Left renal cortex interstitium (tissue), 4 donors: ENCODE measurements around the gene SLX4IP. TPM values are rescaled to one million over a fixed set of nuclear protein-coding genes. Genes with fewer than 3 reads are reported as not detected.

Experiments used
- DNase-seq, 4 donors: peaks; one replicate each; pipeline ENCODE4 v3.0.0-alpha.2; 2013; ENCODE audit warnings: low read depth in 4 of 4, low spot score in 2 of 4, missing footprints in 1 of 4
- polyA plus RNA-seq, 4 donors: library from polyadenylated mRNA; unstranded; fragments of 120-200 nt; gene quantifications; one replicate each; pipeline ENCODE4 v1.2.1, GENCODE V29; 2013; ENCODE audit not compliant: insufficient read length in 4 of 4

Gene SLX4IP
- polyA plus RNA-seq, 4 donors, result 5.6 to 12.5 (median 8.2) TPM

DNA sequence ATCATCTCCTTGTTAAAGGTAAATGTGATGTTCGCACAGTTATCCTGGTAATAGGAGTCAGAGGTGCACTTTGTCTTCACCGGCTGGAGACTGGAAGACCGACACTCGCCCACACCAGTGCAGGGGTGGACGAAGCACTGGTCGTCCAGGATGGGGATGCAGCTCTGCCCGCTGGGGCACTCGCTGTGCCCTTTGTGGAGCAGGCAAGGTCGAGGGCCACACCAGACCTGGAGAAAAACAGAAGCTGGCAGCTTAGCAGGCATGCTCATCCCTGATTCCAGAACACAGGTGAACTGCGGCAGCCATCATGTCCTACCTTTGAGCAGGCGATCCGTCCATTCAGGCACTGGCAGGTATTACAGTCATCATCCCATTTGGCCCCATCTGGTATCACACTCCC lies 206.4 kb downstream of the SLX4IP start:
- no peak for DNase-seq

- no peak for DNase-seq
Measured at GRCh38 chr20:10641893-10642292, 206.8 kb downstream of the SLX4IP start.

GRCh38 chr20:10642856-10643559 lies 207.9 kb downstream of the SLX4IP start:
- DNase-seq, result no peak

- no peak for DNase-seq
Measured at GRCh38 chr20:10643560-10643873, 208.4 kb downstream of the SLX4IP start.

- DNase-seq, result no peak
Measured at GRCh38 chr20:10644458-10645204, 209.5 kb downstream of the SLX4IP start.

- no peak for DNase-seq
Measured at GRCh38 chr20:10645205-10645570, 210.1 kb downstream of the SLX4IP start.

- DNase-seq, result no peak
Measured at GRCh38 chr20:10646006-10646405, 210.9 kb downstream of the SLX4IP start.

DNA sequence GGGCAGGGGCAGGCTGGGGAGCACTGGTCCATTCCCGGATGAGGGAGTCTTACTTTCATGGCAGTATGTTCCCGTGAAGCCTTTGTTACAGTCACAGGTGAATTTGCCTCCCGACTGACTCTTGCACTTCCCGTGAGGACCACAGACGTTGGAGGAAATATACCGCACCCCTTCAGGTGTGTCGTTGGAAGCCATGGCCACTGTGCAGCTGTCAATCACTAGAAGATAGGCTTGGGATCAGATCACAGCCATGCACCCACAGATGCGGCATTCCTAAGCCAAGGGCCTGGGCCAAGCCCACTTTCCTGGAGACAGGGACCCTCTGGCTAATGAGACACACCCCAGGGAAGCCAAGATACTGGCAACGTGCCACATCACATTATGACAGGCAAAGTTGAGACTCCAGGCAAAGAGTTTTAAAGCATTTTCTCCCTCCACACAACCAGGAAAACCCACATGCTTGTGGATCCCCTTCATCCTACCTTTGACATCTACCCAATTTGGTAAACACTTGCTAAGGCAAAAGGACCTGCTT lies 211.8 kb downstream of the SLX4IP start:
- DNase-seq, result no peak

DNA sequence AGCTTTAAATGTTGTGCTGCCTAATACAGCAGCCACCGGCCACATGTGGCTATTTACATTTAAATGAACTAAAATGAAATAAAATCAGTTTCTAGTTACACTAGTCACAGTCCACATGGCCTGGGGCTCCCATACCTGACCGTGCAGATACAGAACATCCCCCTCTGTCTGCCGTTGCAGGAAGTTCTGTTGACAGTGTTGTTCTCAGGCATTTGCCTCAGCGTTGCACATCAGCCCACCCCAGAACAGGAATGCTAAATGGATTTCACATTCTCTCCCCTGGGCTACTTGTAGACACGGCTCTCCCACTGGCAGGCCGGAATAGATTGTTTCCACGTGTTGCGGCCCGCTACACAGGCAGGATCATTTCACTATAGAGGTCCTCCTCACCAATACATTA lies 212.4 kb downstream of the SLX4IP start:
- DNase-seq, result no peak

DNA sequence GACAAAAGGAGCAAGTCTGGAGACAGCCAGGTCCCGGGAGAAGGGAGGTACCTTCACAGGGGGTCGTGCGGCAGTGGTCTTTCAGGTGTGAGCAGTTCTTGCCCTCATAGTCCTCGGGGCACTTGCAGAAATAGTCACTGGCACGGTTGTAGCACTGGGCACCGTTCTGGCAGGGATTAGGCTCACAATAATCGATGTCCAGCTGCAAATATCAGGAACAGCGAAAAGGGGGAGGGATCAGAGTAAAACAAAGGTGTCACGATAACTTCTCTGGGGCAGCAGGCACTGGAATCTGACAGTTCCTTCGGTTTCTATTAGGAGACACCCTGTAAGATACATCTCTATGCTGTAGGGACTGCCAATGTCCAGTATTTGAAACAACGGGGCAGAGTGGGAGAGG lies 212.8 kb downstream of the SLX4IP start:
- no peak for DNase-seq

DNA sequence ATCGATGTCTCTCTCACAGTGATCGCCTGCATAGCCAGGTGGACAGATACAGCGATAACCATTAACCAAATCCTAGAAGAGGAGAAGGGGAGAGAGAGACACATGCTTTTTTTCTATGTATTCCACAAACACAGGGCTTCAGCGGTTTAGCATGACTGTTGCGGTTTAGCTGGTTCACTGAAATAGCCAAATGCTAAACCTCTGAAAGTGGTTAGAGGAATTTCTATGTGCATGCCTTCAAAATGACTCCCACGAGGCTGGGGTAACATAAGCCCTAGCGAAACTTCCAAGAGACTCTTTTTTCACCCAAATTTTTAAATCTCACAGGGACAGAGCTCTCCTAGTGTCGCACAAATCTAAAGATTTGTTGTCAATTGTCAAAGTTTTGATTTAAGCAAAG lies 213.5 kb downstream of the SLX4IP start:
- DNase-seq, result no peak

DNA sequence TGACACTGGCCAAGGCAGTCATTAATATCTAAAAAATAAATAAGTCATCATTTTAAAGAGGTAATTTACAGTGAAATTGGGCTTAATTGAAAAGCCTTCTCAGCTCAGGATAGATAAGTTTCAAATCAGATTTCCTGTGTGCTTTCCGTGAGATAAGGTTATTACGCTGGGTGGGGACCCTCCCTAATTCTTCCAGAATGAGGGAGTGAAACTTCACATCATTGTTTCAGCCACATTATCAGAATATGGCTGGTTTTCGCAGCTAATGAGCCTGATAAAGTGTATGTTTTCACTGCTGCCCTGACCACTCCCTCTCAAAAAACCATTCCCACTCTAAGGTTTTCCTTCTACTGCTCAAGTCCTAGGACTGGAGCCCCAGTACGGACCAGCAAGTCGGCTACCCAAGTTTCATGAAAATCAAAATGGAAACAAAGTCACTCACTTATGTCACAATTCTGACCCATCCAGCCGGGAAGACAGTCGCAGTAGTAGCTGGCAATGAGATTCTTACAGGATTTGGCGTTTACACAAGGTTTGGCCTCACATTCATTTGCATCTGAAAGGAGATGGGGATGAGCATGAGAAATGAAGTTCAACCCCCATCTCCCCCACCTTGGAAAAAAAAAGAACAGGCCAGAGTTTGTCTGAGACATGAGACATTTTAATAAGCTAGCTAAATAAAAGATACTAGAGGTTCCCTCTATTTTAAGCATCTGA lies 214.1 kb downstream of the SLX4IP start:
- no peak for DNase-seq

DNA sequence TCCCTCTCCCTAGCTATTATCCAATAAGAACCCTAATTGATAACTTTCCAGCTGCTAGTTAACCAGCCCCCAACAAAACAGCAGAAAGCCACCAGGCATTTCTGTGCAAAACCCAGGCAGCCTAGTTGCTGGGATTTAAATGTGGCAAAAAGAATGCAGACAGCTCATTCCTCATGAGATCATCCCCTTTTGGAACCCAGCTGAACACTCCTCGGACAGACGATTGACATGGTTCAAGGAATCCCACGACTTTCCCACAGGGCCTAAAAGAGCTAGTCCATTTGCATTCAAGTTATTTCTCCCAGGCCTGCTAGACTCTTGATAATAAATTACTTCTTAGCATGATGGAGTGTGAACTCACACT lies 214.7 kb downstream of the SLX4IP start:
- no peak for DNase-seq

DNA sequence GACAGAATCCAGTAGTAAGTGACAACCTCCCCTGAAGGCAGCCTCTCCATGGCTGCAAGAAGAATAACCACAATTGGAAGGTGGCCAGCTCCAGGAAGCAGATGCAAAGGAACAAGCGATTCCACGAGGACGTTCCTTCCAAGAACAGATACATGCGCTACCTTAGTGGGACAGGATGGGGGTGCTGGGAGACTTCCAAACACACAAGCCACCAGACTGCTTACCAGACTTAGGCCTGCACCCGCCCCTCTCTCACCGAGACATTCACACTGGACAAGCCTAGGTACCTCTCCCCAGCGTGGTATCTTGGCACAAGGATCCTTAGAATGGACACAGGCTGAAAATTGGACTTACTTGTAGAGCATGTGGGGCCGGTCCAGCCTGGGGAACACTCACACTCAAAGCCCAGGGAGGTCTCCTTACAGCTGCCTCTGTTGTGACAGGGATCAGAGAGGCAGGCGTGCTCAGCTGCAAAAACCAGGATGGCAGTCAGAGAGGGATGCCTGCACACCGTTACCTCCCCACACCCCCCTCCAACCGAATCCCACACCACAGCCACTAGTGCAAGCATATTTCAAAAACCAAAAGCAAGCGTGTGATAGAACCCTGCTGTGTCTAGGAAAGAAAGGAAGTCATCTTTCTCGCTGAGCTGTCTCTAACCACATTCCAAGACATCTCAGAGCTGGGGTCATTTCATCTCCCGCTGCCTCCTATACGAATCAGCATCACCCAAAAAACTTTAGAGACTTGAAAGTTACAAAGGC lies 216.3 kb downstream of the SLX4IP start:
- no peak for DNase-seq

GRCh38 chr20:10652185-10652584 lies 217.1 kb downstream of the SLX4IP start:
- DNase-seq, result no peak

- DNase-seq, result no peak
Measured at GRCh38 chr20:10652660-10653261, 217.7 kb downstream of the SLX4IP start.

DNA sequence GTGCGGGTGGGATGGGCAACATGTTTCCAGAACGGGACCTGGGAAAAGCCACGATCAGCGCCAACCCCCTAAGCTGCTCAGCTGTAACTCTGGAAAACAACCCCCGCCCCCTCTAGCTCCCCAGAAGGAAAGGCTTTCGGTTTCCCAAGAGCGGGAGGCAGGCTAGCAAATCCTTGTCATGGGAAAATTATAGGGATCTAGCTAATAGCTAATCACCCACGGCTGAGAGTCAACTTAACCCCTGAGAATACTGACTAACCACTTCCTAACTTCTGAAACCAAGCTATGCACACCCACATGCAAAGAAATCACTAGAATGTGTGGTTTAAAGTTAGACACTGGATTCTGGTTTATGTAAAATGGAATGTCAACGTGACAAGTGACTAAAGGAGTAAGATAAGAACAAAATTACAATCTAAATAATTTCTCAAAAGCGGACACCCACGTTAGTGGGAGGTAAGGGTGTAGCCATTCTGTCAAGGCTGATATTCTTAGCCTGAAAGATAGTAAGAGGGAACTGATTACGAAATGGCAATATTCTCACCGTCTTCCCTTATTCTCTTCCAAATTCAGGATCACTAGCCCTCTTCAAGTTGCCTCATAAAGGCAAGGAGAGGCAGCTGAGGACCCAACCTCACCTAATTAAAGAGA lies 218.6 kb downstream of the SLX4IP start:
- DNase-seq, result no peak

GRCh38 chr20:10654250-10654610 lies 219.1 kb downstream of the SLX4IP start:
- DNase-seq, result no peak

GRCh38 chr20:10654630-10655029 lies 219.5 kb downstream of the SLX4IP start:
- no peak for DNase-seq
